Endothelial cell of umbilical vein (primary cell): Measurements from ENCODE around the gene OCEL1. TPM values are rescaled to one million over a fixed set of nuclear protein-coding genes. Genes with fewer than 3 reads are reported as not detected.

Experiments
- BruUV-seq: library from RNA; stranded (reverse); fragments of 400-500 nt; replicated peaks from 2 replicates; lab custom pipeline; 2021; lab: Mats Ljungman, UMichigan
- CTCF ChIA-PET: fragments of 300-600, 350-600 bp; sonication (Branson Sonifier 250); formaldehyde crosslinking; loops from one replicate; lab custom pipeline; 2021; ENCODE audit warnings: antibody characterized with exemption, inconsistent platforms; lab: Charles Lee
- POLR2A ChIA-PET: fragments of 300-600, 350-600 bp; sonication (Branson Sonifier 250); formaldehyde crosslinking; loops from one replicate; lab custom pipeline; 2021; ENCODE audit warnings: antibody characterized with exemption, inconsistent platforms; lab: Charles Lee
- DNase-seq: peaks from one replicate; pipeline ENCODE4 v3.0.0-alpha.2; 2011; ENCODE audit warnings: low read depth, low spot score
- FAIRE-seq: peaks from 2 replicates; lab custom pipeline; 2011; peaks lifted over from hg19 to GRCh38; lab: Jason Lieb, UNC
- H2AFZ ChIP-seq: 2 replicates; pipeline ENCODE4 v1.6.0; 2012; ENCODE audit warnings: low read depth, low read length, control low read depth, inconsistent platforms
- H3K27ac ChIP-seq: 2 replicates; pipeline ENCODE4 v1.5.1; 2011; ENCODE audit warnings: low read depth, mild to moderate bottlenecking, control low read depth, low read length, moderate library complexity; ENCODE audit not compliant: insufficient read depth
- H3K27me3 ChIP-seq, 2 experiments: 2 replicates each; pipeline versions ENCODE4 v1.6.0 to v1.6.1; 2011; ENCODE audit warnings: low read length in 2 of 2, mixed read lengths in 1 of 2; ENCODE audit not compliant: control insufficient read depth in 2 of 2, insufficient read depth in 2 of 2
- H3K36me3 ChIP-seq, 2 experiments: 2 replicates in 1 of 2; 3 replicates in 1 of 2; pipeline ENCODE4 v1.5.1; 2011; ENCODE audit warnings: low read length in 2 of 2, mild to moderate bottlenecking in 1 of 2, moderate library complexity in 1 of 2; ENCODE audit not compliant: control insufficient read depth in 2 of 2, insufficient read depth in 2 of 2; ENCODE audit errors: extremely low read depth in 1 of 2
- H3K4me1 ChIP-seq: 3 replicates; pipeline ENCODE4 v1.5.1; 2011; ENCODE audit warnings: mild to moderate bottlenecking, low read length; ENCODE audit not compliant: control insufficient read depth, insufficient read depth; ENCODE audit errors: extremely low read depth
- H3K4me2 ChIP-seq: 2 replicates; pipeline ENCODE4 v1.6.1; 2011; ENCODE audit warnings: low read length, control low read depth, mixed read lengths; ENCODE audit not compliant: insufficient read depth
- H3K4me3 ChIP-seq, 3 experiments: fragments of 200-600 bp in 1 of 3; sonication (generic), shearing (Covaris generic) in 1 of 3; replicated peaks in 1 of 3; 2 replicates each; pipeline ENCODE4 v1.5.1; 2011 to 2016; ENCODE audit warnings: control low read depth in 3 of 3, low read length in 3 of 3, mild to moderate bottlenecking in 2 of 3, inconsistent platforms in 1 of 3, low read depth in 1 of 3, moderate library complexity in 1 of 3; ENCODE audit not compliant: insufficient read depth in 1 of 3
- H3K79me2 ChIP-seq: 2 replicates; pipeline ENCODE4 v1.6.0; 2012; ENCODE audit warnings: low read length, inconsistent platforms; ENCODE audit not compliant: control insufficient read depth, insufficient read depth
- H3K9ac ChIP-seq: replicated peaks from 2 replicates; pipeline ENCODE3; 2011; ENCODE audit warnings: low read length, control low read depth; ENCODE audit not compliant: insufficient read depth; ENCODE audit errors: extremely low read depth
- H3K9me1 ChIP-seq: replicated peaks from 3 replicates; pipeline ENCODE4 v1.6.0; 2011; ENCODE audit warnings: mild to moderate bottlenecking, low read length; ENCODE audit not compliant: control insufficient read depth, insufficient read depth; ENCODE audit errors: extremely low read depth
- H3K9me3 ChIP-seq: replicated peaks from 2 replicates; pipeline ENCODE4 v1.5.1; 2012; ENCODE audit warnings: low read length, inconsistent platforms; ENCODE audit not compliant: control insufficient read depth, insufficient read depth
- H4K20me1 ChIP-seq: replicated peaks from 2 replicates; pipeline ENCODE3; 2011; ENCODE audit warnings: mild to moderate bottlenecking, low read length; ENCODE audit not compliant: control insufficient read depth, insufficient read depth; ENCODE audit errors: extremely low read depth
- EZH2 ChIP-seq: IDR thresholded peaks from 2 replicates; pipeline ENCODE4 v1.6.1; 2012; ENCODE audit warnings: borderline replicate concordance, low read depth, mild to moderate bottlenecking, moderate library complexity, low read length, inconsistent platforms; ENCODE audit not compliant: severe bottlenecking
- FOS ChIP-seq: IDR thresholded peaks from 2 replicates; pipeline ENCODE4 v1.6.1; 2011; ENCODE audit warnings: mild to moderate bottlenecking, low read length, moderate library complexity, borderline replicate concordance; ENCODE audit not compliant: insufficient read depth
- GATA2 ChIP-seq: IDR thresholded peaks from 2 replicates; pipeline ENCODE4 v1.7.0; 2011; ENCODE audit warnings: low read depth, mild to moderate bottlenecking, moderate library complexity, mixed read lengths, low read length; ENCODE audit not compliant: insufficient read length, insufficient read depth
- JUN ChIP-seq: IDR thresholded peaks from 2 replicates; pipeline ENCODE4 v1.6.1; 2011; ENCODE audit warnings: borderline replicate concordance, low read depth; ENCODE audit not compliant: insufficient read length, insufficient read depth
- MYC ChIP-seq: IDR thresholded peaks from one replicate; pipeline ENCODE4 v1.6.1; 2011; ENCODE audit warnings: mild to moderate bottlenecking, low read depth, low read length
- POLR2A ChIP-seq: IDR thresholded peaks from 2 replicates; pipeline ENCODE4 v1.6.1; 2012; ENCODE audit warnings: low read depth, mild to moderate bottlenecking, control low read depth, low read length
- POLR2AphosphoS5 ChIP-seq: IDR thresholded peaks from 2 replicates; pipeline ENCODE4 v1.6.1; 2012; ENCODE audit warnings: low read depth, mild to moderate bottlenecking, control low read depth, low read length, moderate library complexity; ENCODE audit not compliant: insufficient read depth
- dilution Hi-C: fragments of 300-500 bp; cut with MboI; formaldehyde crosslinking; loops from one replicate; pipeline ENCODE4 v1.15.0; 2019; ENCODE audit warnings: low sequenced_read_pairs; ENCODE audit not compliant: extremely low pct_ligation_motif_present
- intact Hi-C: fragments of 100-400 bp; cut with micrococcal nuclease; formaldehyde crosslinking; loops from one replicate; pipeline ENCODE4 v1.10.0; 2022
- polyA plus RNA-seq, 4 experiments: library from polyadenylated mRNA; depleted of rRNA in 3 of 4; stranded (reverse) in 3 of 4; unstranded in 1 of 4; fragments of >200 nt; gene quantifications; 2 replicates each; pipeline versions ENCODE4 v1.2.1 to v1.2.3, GENCODE V29; 2011 to 2012; ENCODE audit warnings: missing spikeins in 1 of 4
- total RNA-seq: library from RNA; stranded (reverse); gene quantifications from 2 replicates; pipeline ENCODE4 v1.2.3, GENCODE V29; 2021
- TF ChIP-seq, protein P1 (sequence below), 2 donors: IDR thresholded peaks; 1 replicate in 1 of 2; 2 replicates in 1 of 2; pipeline ENCODE4 v1.5.1; 2011; ENCODE audit warnings: low read length in 2 of 2, mild to moderate bottlenecking in 2 of 2, moderate library complexity in 2 of 2, control low read depth in 1 of 2, inconsistent platforms in 1 of 2, low read depth in 1 of 2; ENCODE audit not compliant: insufficient read depth in 1 of 2; ENCODE audit errors: extremely low read depth in 1 of 2
- TF ChIP-seq, protein P2 (sequence below): IDR thresholded peaks from 2 replicates; pipeline ENCODE4 v1.6.1; 2011; ENCODE audit not compliant: insufficient read depth, insufficient read length

OCEL1 gene
- total and polyA plus RNA-seq, 2 donors (not counting 3 experiments of a cell fraction or from before 2014, with no cell fraction given), result 7.4 to 13.0 TPM

DNA sequence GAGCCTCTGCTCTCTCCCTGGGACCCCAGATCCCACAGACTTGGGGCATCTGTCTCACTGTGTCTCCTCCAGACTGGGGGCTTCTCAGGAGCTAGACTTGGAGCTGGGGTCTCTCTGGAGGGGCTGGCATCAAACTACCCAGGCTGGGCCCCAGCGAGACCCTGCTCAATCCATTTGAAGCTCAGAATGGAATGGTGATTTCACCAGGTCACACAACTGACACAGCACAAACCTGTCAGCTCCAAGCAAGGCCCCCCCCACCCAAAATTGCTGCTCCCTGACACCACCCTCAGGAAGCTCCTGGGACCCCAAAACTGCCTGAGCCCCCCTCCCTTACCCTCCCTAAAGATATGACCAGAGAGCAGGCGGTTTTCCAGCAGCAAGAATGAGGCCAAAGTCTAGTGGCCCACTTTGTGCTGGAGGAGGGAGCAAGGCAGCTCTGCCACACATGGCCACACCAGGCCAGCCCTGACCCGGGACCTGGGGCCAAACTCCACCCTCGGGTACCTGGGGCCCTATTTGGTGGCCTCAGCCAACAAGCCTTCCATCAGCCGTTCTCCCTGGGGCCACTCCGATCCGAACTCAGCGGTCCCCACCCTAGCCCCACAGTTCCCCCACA, 17.3 kb downstream of the OCEL1 start:
- FAIRE-seq (no peak), DNase-seq (no peak)
- H2AFZ ChIP-seq, result no peak overlapping the region
- H3K79me2 ChIP-seq, result peaks cover 27% of the 10 kb centered on the region
- dilution Hi-C loops (no loop called here), intact Hi-C loops (no loop called here)
- no TSS peak for BruUV-seq
- no peak for TF ChIP-seq EZH2
- no peak for TF ChIP-seq JUN
- no peak for TF ChIP-seq FOS
- TF ChIP-seq POLR2A, result no peak
- TF ChIP-seq, protein P1, sequence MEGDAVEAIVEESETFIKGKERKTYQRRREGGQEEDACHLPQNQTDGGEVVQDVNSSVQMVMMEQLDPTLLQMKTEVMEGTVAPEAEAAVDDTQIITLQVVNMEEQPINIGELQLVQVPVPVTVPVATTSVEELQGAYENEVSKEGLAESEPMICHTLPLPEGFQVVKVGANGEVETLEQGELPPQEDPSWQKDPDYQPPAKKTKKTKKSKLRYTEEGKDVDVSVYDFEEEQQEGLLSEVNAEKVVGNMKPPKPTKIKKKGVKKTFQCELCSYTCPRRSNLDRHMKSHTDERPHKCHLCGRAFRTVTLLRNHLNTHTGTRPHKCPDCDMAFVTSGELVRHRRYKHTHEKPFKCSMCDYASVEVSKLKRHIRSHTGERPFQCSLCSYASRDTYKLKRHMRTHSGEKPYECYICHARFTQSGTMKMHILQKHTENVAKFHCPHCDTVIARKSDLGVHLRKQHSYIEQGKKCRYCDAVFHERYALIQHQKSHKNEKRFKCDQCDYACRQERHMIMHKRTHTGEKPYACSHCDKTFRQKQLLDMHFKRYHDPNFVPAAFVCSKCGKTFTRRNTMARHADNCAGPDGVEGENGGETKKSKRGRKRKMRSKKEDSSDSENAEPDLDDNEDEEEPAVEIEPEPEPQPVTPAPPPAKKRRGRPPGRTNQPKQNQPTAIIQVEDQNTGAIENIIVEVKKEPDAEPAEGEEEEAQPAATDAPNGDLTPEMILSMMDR (IDR thresholded peaks at IDR 0.05; ENCODE audit: extremely low read depth in 1 of 2, insufficient read depth in 1 of 2, low read depth in 1 of 2, low read length in 2 of 2), result no peak
- TF ChIP-seq GATA2, result no peak
- TF ChIP-seq POLR2AphosphoS5, result no peak
- TF ChIP-seq MYC, result no peak
- TF ChIP-seq, protein P2, sequence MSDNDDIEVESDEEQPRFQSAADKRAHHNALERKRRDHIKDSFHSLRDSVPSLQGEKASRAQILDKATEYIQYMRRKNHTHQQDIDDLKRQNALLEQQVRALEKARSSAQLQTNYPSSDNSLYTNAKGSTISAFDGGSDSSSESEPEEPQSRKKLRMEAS, result no peak
- no peaks in the 10 kb centered on the region for H3K27me3 ChIP-seq
- H3K9me3 ChIP-seq, result no peaks in the 10 kb centered on the region
- peaks cover 20% of the 10 kb centered on the region for H3K4me1 ChIP-seq
- H4K20me1 ChIP-seq, result no peaks in the 10 kb centered on the region
- no peaks in the 10 kb centered on the region for H3K36me3 ChIP-seq
- H3K9ac ChIP-seq, result peak overlapping the region; percentile 51
- POLR2A ChIA-PET, result no interaction called here
- peak overlapping the region; percentile 65 to 84 (median 74) for H3K4me3 ChIP-seq
- peak overlapping the region; percentile 81 for H3K4me2 ChIP-seq
- CTCF ChIA-PET, result interaction anchor here (0.9 to 1.8 kb wide), 4 partner anchors 8 to 38 kb away, joined by 3 to 13 read pairs (median 4); partner anchors contain the start of gene OCEL1
- H3K9me1 ChIP-seq, result no peaks in the 10 kb centered on the region
- no peak overlapping the region for H3K27ac ChIP-seq
